Neutrophil (primary cell): ENCODE data around the gene MEF2A.

Experiments
- H3K27ac ChIP-seq: fragments of 200-600 bp; sonication (generic); 2 replicates; pipeline ENCODE4 v1.5.1; 2016; ENCODE audit warnings: mild to moderate bottlenecking, moderate library complexity
- H3K27me3 ChIP-seq: fragments of 200-600 bp; sonication (generic); 2 replicates; pipeline ENCODE4 v1.6.0; 2016; ENCODE audit warnings: mild to moderate bottlenecking
- H3K36me3 ChIP-seq: fragments of 200-600 bp; sonication (generic); 2 replicates; pipeline ENCODE4 v1.5.1; 2017
- H3K4me1 ChIP-seq, 2 experiments: fragments of 200-600 bp in 1 of 2; sonication (generic) in 1 of 2; 1 replicate in 1 of 2; 2 replicates in 1 of 2; pipeline versions ENCODE4 v1.5.1 to v1.6.1; 2013 to 2016; ENCODE audit warnings: low read depth in 1 of 2, low read length in 1 of 2, mild to moderate bottlenecking in 1 of 2, moderate library complexity in 1 of 2; ENCODE audit not compliant: control insufficient read depth in 1 of 2, insufficient read depth in 1 of 2
- H3K4me3 ChIP-seq, 2 experiments: fragments of 200-600 bp in 1 of 2; sonication (generic) in 1 of 2; 1 replicate in 1 of 2; 2 replicates in 1 of 2; pipeline ENCODE4 v1.5.1; 2013 to 2016; ENCODE audit warnings: low read depth in 1 of 2, low read length in 1 of 2, mild to moderate bottlenecking in 1 of 2, moderate library complexity in 1 of 2
- H3K9me3 ChIP-seq: fragments of 200-600 bp; sonication (generic); 2 replicates; pipeline ENCODE4 v1.5.1; 2016
- CTCF ChIP-seq: fragments of 200-600 bp; sonication (generic); IDR thresholded peaks from 2 replicates; pipeline ENCODE4 v1.5.1; 2016; ENCODE audit warnings: antibody characterized with exemption

MEF2A gene

GRCh38 chr15:99680276-99680675 lies 114.5 kb downstream of the MEF2A start:
- TF ChIP-seq CTCF = no peak
- H3K4me1 ChIP-seq = no peaks in the 10 kb centered on the region
- peaks cover 29% of the 10 kb centered on the region for H3K36me3 ChIP-seq
- H3K27ac ChIP-seq = no peak overlapping the region
- no peaks in the 10 kb centered on the region for H3K9me3 ChIP-seq
- H3K27me3 ChIP-seq = no peaks in the 10 kb centered on the region
- no peak overlapping the region for H3K4me3 ChIP-seq

- Histone ChIP-seq H3K36me3 (peaks cover 12% of the 10 kb centered on the region), H3K4me3 (no peak overlapping the region), H3K4me1 (no peaks in the 10 kb centered on the region), H3K27ac (no peak overlapping the region), H3K9me3 (no peaks in the 10 kb centered on the region), H3K27me3 (no peaks in the 10 kb centered on the region)
- TF ChIP-seq CTCF = no peak
These were observed 116.2 kb downstream of the MEF2A start for GRCh38 chr15:99681990-99682389.

GRCh38 chr15:99682455-99682854 lies 116.7 kb downstream of the MEF2A start:
- H3K4me1 ChIP-seq = no peaks in the 10 kb centered on the region
- no peak overlapping the region for H3K4me3 ChIP-seq
- no peak overlapping the region for H3K27ac ChIP-seq
- no peaks in the 10 kb centered on the region for H3K9me3 ChIP-seq
- no peaks in the 10 kb centered on the region for H3K27me3 ChIP-seq
- peaks cover 12% of the 10 kb centered on the region for H3K36me3 ChIP-seq
- TF ChIP-seq CTCF = no peak

- Histone ChIP-seq H3K9me3 (no peaks in the 10 kb centered on the region), H3K36me3 (peaks cover 11% of the 10 kb centered on the region), H3K27ac (no peak overlapping the region), H3K27me3 (no peaks in the 10 kb centered on the region), H3K4me1 (no peaks in the 10 kb centered on the region), H3K4me3 (no peak overlapping the region)
- TF ChIP-seq CTCF = no peak
These were observed 117.4 kb downstream of the MEF2A start for GRCh38 chr15:99683000-99683670.

- Histone ChIP-seq H3K4me3 (no peak overlapping the region), H3K36me3 (peaks cover 20% of the 10 kb centered on the region), H3K27me3 (no peaks in the 10 kb centered on the region), H3K9me3 (no peaks in the 10 kb centered on the region), H3K27ac (no peak overlapping the region), H3K4me1 (no peaks in the 10 kb centered on the region)
- TF ChIP-seq CTCF = no peak
These were observed 120.5 kb downstream of the MEF2A start for GRCh38 chr15:99686290-99686689.

- peaks cover 62% of the 10 kb centered on the region for H3K36me3 ChIP-seq
- H3K9me3 ChIP-seq = no peaks in the 10 kb centered on the region
- no peak overlapping the region for H3K4me3 ChIP-seq
- H3K27ac ChIP-seq = no peak overlapping the region
- H3K4me1 ChIP-seq = no peaks in the 10 kb centered on the region
- no peak for TF ChIP-seq CTCF
- no peaks in the 10 kb centered on the region for H3K27me3 ChIP-seq
These were observed 127.0 kb downstream of the MEF2A start for GRCh38 chr15:99692825-99693224.
